ENCODE data around the gene PRKCZ.

PRKCZ gene

DNA sequence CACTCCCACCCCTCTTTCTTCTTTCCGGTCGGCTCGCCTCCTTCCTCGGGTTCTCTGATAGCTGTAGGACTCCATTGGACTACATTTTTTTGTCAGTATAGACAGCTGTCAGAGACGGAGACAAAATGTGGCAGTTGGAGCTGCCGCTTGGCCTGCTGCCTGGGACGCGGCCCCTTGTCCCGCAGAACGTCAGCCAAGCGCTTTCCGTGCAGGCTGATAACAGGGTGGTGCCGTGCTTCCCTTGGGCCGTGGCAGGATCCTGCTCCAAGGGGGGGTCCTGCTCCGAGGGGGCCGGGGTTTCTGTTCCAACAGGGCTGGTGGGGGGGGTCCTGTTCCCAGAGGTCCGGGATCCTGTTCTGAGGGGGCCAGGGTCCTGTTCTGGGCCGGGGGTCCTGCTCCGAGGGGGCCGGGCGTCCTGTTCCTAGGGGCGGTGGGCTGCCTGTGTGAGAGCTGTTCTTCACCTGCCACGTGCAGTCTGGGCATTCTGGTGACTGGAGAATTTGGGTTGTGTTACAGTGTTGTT, 182.8 kb downstream of the PRKCZ start:
- Histone ChIP-seq H3K9ac (ENCODE audit: low read length) (no peak overlapping the region), H3K4me1 (ENCODE audit: insufficient read depth, low read length) (peaks cover 66% of the 10 kb centered on the region), H3K4me3 (ENCODE audit: low read depth in 1 of 2, low read length in 2 of 2) (peak overlapping the region; percentile 34 to 73), H3K27ac (ENCODE audit: low read depth, low read length) (peak overlapping the region; percentile 78), H3K9me3 (ENCODE audit: low read length) (no peaks in the 10 kb centered on the region), H3K27me3 (ENCODE audit: control insufficient read depth in 1 of 2, insufficient read depth in 2 of 2, low read length in 2 of 2) (no peaks in the 10 kb centered on the region), H3K36me3 (ENCODE audit: insufficient read depth, low read length) (no peaks in the 10 kb centered on the region)

DNA sequence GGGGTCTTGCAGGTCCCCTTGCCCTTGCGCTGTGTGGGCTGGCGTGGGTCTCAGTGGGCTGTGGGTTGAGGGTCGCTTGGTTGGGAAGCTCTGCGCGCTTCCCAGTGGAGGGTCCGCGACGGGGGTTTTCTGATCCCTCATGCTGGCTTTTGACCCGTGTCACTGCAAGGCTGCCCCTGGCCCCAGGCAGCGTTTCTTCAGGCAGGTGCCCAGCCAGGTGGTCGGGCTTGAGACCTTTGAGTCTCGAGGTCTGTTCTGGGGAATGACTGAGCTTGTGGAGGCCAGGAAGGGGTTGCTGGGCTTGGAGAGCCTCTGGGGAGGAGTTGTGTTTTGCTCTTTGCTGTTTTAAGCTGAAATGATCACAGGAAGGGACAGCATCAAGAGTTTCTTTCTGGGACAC, 183.3 kb downstream of the PRKCZ start:
- Histone ChIP-seq H3K27ac (ENCODE audit: low read depth, low read length) (peak overlapping the region; percentile 78), H3K36me3 (ENCODE audit: insufficient read depth, low read length) (no peaks in the 10 kb centered on the region), H3K4me3 (ENCODE audit: low read depth in 1 of 2, low read length in 2 of 2) (peak overlapping the region; percentile 34 to 73), H3K4me1 (ENCODE audit: insufficient read depth, low read length) (peaks cover 71% of the 10 kb centered on the region), H3K27me3 (ENCODE audit: control insufficient read depth in 1 of 2, insufficient read depth in 2 of 2, low read length in 2 of 2) (no peaks in the 10 kb centered on the region), H3K9ac (ENCODE audit: low read length) (peak overlapping the region; percentile 1), H3K9me3 (ENCODE audit: low read length) (no peaks in the 10 kb centered on the region)

DNA sequence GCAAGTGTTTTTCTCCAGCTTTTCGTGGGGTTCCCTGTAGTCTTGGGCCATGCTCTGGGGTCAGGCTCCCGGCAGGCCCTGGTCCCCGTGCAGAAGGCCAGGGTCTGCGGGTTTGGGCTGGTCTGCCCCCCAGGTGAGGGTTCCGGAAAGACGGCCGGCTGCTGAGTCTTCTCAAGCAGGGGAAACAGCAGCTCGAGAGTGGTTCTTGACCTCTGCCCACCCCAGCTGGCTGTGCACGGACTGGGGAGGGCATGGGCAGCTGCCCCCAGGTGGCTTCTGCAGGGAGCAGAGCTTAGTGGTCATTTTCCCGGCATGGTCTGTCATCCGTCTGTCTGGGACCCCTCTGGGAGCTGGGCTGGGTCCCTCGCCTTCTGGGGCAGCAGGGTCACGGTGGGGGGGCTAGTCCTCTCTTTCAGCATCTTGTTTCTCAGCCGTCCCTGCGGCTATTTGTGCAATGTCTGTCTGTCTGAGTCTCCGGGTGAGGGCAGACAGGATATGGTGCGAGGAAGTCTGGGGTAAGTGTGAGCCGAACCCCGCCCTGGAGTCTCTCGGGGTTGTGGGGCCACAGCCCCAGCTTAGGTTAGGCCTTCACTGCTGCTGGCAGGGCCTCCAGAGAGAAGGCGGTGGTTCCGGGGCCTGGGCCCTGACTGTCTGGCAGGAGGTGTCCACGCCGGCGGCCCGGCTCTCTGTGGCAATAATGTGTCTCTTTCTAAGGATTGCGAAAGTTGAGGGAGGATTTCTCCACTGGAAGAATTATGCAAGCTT, 184.0 kb downstream of the PRKCZ start:
- Histone ChIP-seq H3K9me3 (ENCODE audit: low read length) (no peaks in the 10 kb centered on the region), H3K4me3 (ENCODE audit: low read depth in 1 of 2, low read length in 2 of 2) (peak overlapping the region; percentile 34 to 73), H3K27ac (ENCODE audit: low read depth, low read length) (peak overlapping the region; percentile 78), H3K9ac (ENCODE audit: low read length) (peak overlapping the region; percentile 53), H3K36me3 (ENCODE audit: insufficient read depth, low read length) (no peaks in the 10 kb centered on the region), H3K27me3 (ENCODE audit: control insufficient read depth in 1 of 2, insufficient read depth in 2 of 2, low read length in 2 of 2) (no peaks in the 10 kb centered on the region), H3K4me1 (ENCODE audit: insufficient read depth, low read length) (peaks cover 78% of the 10 kb centered on the region)

DNA sequence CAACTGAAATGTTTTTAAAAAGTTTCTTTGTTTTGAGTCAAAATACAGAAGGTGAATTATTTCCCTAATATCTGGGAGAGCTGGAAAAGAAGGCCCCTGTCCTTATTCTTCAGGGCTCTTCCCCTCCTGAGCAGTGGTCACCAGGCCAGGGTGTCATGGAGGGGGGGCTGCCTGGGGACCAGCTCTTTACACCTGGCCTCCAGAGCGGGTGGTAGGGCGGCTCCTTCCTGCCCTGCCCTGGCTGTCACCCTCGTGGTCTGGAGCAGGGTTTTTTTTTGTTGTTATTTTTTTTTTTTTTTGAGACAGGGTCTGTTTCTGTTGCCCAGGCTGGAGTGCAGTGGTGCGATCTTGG, 184.5 kb downstream of the PRKCZ start:
- Histone ChIP-seq H3K27me3 (ENCODE audit: control insufficient read depth in 1 of 2, insufficient read depth in 2 of 2, low read length in 2 of 2) (no peaks in the 10 kb centered on the region), H3K36me3 (ENCODE audit: insufficient read depth, low read length) (no peaks in the 10 kb centered on the region), H3K9me3 (ENCODE audit: low read length) (no peaks in the 10 kb centered on the region), H3K4me3 (ENCODE audit: low read depth in 1 of 2, low read length in 2 of 2) (peak overlapping the region in 1 of 2 donors; percentile 73), H3K27ac (ENCODE audit: low read depth, low read length) (peak overlapping the region; percentile 78), H3K4me1 (ENCODE audit: insufficient read depth, low read length) (peaks cover 84% of the 10 kb centered on the region), H3K9ac (ENCODE audit: low read length) (no peak overlapping the region)
